K562 (cell line): ENCODE results near the gene ZMYND8. TPM values are rescaled to one million over a fixed set of nuclear protein-coding genes. Genes with fewer than 3 reads are reported as not detected.

ENCODE experiments used
- AFF4 ChIP-seq: sonication (generic); formaldehyde crosslinking; IDR thresholded peaks from 2 replicates; pipeline ENCODE4 v1.8.0; 2023; ENCODE audit warnings: mild to moderate bottlenecking, missing genetic modification reagents
- ARNT ChIP-seq, 2 experiments: fragments of 450-650 bp; IDR thresholded peaks; 2 replicates each; pipeline ENCODE4 v1.6.1; 2016; ENCODE audit warnings: mild to moderate bottlenecking in 1 of 2
- CHAMP1 ChIP-seq: fragments of 450-650 bp; IDR thresholded peaks from 2 replicates; pipeline ENCODE4 v1.6.1; 2016; ENCODE audit warnings: mild to moderate bottlenecking
- CXXC5 ChIP-seq: fragments of 250-450 bp; sonication (Bioruptor Pico); IDR thresholded peaks from 2 replicates; pipeline ENCODE4 v1.8.0; 2022; ENCODE audit warnings: inconsistent platforms, mild to moderate bottlenecking, moderate library complexity
- KAT2B ChIP-seq: IDR thresholded peaks from one replicate; pipeline ENCODE4 v1.6.1; 2012; ENCODE audit warnings: low read depth, mild to moderate bottlenecking, control low read depth, inconsistent platforms, low read length, moderate library complexity
- MAFF ChIP-seq: IDR thresholded peaks from 2 replicates; pipeline ENCODE4 v1.6.1; 2012; ENCODE audit warnings: low read length, improper control_type of control experiment
- MYNN ChIP-seq, 2 experiments: sonication (generic); formaldehyde crosslinking in 1 of 2; IDR thresholded peaks; 2 replicates each; pipeline versions ENCODE4 v1.5.0 to v1.6.1; 2016 to 2020; ENCODE audit warnings: antibody characterized with exemption in 1 of 2, missing genetic modification reagents in 1 of 2
- RBM22 ChIP-seq: fragments of 200-400 bp; formaldehyde crosslinking; IDR thresholded peaks from 2 replicates; pipeline ENCODE4 v1.6.1; 2018; ENCODE audit warnings: low read length, low read depth; ENCODE audit not compliant: poor library complexity, severe bottlenecking
- SFPQ ChIP-seq: fragments of 200-400 bp; formaldehyde crosslinking; IDR thresholded peaks from 2 replicates; pipeline ENCODE4 v1.6.1; 2017; ENCODE audit warnings: mild to moderate bottlenecking, low read depth, low read length, moderate library complexity
- TFE3 ChIP-seq: fragments of 450-650 bp; formaldehyde crosslinking; IDR thresholded peaks from 2 replicates; pipeline ENCODE4 v1.4.0; 2020; ENCODE audit warnings: mild to moderate bottlenecking, mixed read lengths
- ZBED1 ChIP-seq: IDR thresholded peaks from 2 replicates; pipeline ENCODE4 v1.6.1; 2014
- ZNF224 ChIP-seq: sonication (generic); formaldehyde crosslinking; IDR thresholded peaks from 2 replicates; pipeline ENCODE4 v1.8.0; 2022; ENCODE audit warnings: mild to moderate bottlenecking, missing genetic modification reagents
- ZNF395 ChIP-seq: fragments of 200-800 bp; sonication (Bioruptor generic); IDR thresholded peaks from 2 replicates; pipeline ENCODE4 v1.6.1; 2017; ENCODE audit warnings: missing genetic modification characterization, missing compliant biosample characterization
- ZNF589 ChIP-seq: fragments of 200-800 bp; sonication (Bioruptor generic); IDR thresholded peaks from 2 replicates; pipeline ENCODE4 v1.6.1; 2016; ENCODE audit warnings: low read depth, missing genetic modification characterization, missing compliant biosample characterization
- polyA plus RNA-seq, 8 experiments: library from polyadenylated mRNA; depleted of rRNA in 4 of 8; stranded (reverse) in 5 of 8; unstranded in 3 of 8; fragments of >200 nt; fragmentation: Nextera tagmentation in 2 of 8; fragmentation: Illumina TruSeq in 1 of 8; extraction: Ambion mirVana in 2 of 8; extraction: Trizol in 1 of 8; gene quantifications; 2 replicates each; pipeline versions ENCODE4 v1.2.1 to v1.2.3, GENCODE V29; 2011 to 2014; ENCODE audit warnings: inconsistent platforms in 1 of 8, missing spikeins in 1 of 8
- total RNA-seq, 7 experiments: library from RNA; depleted of rRNA in 6 of 7; stranded (reverse); fragments of >200 nt in 6 of 7; fragmentation: Illumina TruSeq in 2 of 7; extraction: Trizol in 2 of 7; gene quantifications; 2 replicates each; pipeline versions ENCODE4 v1.2.1 to v1.2.3, GENCODE V29; 2011 to 2021; ENCODE audit warnings: low replicate concordance in 1 of 7

The ZMYND8 gene
- total and polyA plus RNA-seq, 9 of the 15 experiments (the other 6 are each of a cell fraction or from before 2014, with no cell fraction given): 31.8 to 148 (median 71.9) TPM

- TF ChIP-seq ZNF395 (CRISPR knock-in tag): no peak
- TF ChIP-seq AFF4 (CRISPR knock-in tag): peak; percentile 35; the same call in 1 of the 2 replicates
- TF ChIP-seq KAT2B: no peak
- TF ChIP-seq MYNN (IDR thresholded peaks at IDR 0.05): 0 out of 2 replicates have a peak, but pooled peaks have one; percentile 35
- no peak for TF ChIP-seq MYNN (CRISPR knock-in tag; IDR thresholded peaks at IDR 0.05)
- TF ChIP-seq MAFF: no peak
- TF ChIP-seq ZNF224 (CRISPR knock-in tag): no peak
- TF ChIP-seq ZNF589 (CRISPR knock-in tag): no peak
- TF ChIP-seq CHAMP1: no peak
- TF ChIP-seq CXXC5 (CRISPR knock-in tag): peak; percentile 83
- no peak; a peak in 1 of 4 replicates for TF ChIP-seq ARNT (IDR thresholded peaks at IDR 0.05)
- TF ChIP-seq ZBED1: peak; percentile 41; the same call in 1 of the 2 replicates
- no peak for TF ChIP-seq SFPQ
- no peak for TF ChIP-seq TFE3
- TF ChIP-seq RBM22: no peak
Measured at GRCh38 chr20:47358672-47359529, 2.4 kb upstream of the ZMYND8 start (continued).
